ENCODE measurements around the gene FAIM2.
"Not testable (repeated sequence)": the region's sequence is repeated elsewhere in the genome, so short reads cannot be mapped to it uniquely, and the experiment has no call there.

FAIM2 gene

DNA sequence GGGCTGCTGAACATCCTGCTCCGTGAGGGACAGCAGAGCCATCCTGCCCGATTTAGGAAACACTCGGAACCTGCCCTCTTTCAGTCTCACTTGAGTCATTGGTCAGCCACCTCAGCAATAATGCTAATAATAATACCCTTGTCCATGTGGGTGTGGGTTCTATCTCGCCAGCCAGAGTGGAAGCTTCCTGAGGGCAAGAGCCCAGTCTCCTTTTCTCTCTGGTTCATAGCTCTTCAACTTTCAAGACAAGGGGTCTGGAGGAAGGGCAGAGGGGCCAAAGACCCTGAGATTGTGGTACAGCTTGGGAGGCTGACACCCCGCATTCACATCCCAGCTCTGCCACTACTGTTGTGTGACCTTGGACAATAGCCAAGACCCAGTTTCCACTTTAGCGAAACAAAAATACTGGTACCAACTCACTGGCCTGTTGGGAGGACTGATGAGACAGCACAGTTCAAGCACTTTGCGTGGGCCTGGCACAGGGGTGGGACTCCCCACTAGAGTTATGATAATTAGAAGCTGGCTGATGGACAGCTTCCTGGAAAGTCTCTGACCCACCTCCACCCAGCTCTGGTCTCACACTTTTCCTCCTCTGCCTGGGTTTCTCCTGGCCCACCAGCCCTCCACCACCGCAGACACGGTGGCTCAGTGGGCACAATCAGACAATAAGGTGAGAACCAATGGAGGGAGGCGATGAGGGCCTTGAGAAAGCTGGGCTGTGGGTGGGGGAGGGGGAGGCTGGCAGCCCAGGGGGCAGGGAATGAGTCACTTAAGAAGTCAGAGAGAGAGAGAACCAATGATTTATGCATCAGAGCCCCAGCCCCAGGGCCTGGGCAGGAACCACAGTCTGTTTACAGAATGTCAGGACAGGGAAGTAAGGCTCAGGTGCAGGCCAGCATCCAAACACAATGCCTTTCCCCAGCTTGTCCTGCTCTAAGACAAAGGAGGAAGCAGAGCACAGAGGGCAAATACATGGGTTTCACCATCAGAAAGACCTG, 9.6 kb downstream of the FAIM2 start:
- DNase-seq: peak; percentile 63

DNA sequence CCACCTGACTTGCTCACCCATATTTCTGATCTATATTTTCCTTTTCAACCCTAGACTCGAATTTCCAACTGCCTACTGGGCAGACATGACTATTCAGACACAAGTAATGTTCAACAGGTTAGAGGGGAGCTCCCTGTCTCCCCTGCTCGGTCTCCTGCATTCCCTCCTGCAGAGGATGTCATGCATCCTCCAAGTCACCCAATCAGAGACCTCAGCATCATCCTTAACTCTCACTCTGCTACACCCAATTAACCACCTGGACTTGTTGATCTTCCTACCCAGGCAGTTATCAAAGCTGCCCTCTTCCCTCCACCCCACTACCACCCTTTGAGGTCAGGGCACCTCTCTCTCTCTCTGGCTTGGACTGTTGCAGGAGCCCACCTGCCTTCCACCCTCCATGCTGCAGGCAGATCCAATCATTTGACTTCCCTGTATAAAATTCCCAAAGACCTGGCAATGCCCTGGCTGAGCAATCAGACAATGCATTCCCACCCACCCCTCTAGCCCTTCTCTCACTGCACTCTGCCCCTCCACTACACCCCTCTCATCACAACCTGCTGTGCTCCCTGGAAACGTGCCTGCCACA, 10.9 kb downstream of the FAIM2 start:
- DNase-seq: no peak

- no peak for DNase-seq
Measured at GRCh38 chr12:49892084-49892731, 11.5 kb downstream of the FAIM2 start.

GRCh38 chr12:49891476-49891875, 12.2 kb downstream of the FAIM2 start:
- no peak for DNase-seq

DNA sequence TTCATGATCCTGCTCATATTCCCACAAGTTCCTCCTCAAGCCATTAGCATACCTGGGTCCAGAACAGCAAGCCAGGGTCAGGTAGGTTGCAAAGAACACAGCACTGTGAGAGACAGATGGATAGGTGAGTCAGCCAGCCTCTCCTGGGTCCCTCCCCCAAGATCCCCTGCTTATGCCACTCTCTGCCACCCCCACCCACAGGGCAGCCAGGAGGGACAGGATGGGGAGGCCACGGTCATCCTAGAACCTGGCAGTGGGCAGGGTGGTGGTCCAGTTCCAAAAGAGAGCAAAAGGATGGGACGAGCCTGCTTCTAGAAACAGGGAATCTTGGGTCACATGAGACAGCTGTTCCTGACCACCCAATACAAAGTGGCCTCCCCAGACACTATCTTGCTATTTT, 12.7 kb downstream of the FAIM2 start:
- DNase-seq: no peak

DNA sequence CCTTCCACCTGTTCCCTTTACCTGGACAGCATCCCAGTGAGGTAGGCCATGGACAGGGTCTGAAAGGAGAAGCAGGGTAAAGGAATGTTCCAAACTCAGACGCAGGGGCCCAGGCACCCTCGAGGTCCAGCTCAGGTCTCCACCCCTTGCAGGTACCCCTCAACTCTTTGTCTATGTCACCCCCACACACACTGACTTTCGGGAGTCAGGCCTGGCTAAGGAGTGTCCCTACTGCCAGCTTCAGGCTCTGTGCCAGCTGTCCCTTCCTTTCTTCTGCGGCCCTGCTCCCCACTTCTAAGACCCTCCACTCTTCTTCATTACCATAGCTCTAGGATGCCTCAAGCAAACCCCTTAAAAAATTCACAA, 13.6 kb downstream of the FAIM2 start:
- DNase-seq: no peak

DNA sequence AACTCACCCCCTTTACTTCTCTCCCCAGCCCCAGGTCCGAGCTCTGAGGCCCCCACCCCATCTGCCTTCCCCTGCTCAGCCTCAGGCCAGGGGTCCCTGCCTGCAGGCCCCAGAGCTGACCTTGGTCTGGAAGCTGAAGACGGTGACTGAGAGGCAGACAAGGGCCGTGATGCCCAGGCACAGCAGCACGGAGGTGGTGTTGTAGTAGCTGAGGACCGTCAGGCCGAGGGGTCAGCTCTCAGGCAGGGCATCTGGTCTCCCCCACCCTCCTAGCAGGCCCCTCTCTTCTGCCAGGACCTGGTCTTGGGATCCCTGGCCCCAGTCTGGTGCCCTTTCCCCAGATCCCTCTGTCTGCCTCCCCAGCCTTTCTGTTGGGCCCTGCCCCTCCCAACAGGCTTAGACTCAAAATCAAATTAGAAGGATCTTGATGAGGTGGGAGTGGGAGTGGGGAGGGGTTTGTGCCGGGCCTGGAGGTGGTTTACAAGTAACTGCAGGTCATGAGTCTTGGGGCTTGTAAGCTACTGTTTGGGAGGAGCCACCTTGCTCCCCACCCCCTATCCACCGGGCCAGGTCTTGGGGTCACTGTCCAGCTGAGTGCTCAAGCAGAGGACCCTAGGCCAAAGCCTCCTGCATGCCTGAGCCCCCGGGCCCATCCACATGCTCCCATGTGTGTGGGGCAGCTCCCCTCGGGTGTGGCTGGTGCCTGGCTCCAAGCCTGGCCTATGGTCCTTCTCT, 14.2 kb downstream of the FAIM2 start:
- DNase-seq: no peak

GRCh38 chr12:49888461-49889151, 15.1 kb downstream of the FAIM2 start:
- peak; percentile 85 for DNase-seq

- DNase-seq: peak; percentile 62
Measured at GRCh38 chr12:49887536-49888401, 15.9 kb downstream of the FAIM2 start.

DNA sequence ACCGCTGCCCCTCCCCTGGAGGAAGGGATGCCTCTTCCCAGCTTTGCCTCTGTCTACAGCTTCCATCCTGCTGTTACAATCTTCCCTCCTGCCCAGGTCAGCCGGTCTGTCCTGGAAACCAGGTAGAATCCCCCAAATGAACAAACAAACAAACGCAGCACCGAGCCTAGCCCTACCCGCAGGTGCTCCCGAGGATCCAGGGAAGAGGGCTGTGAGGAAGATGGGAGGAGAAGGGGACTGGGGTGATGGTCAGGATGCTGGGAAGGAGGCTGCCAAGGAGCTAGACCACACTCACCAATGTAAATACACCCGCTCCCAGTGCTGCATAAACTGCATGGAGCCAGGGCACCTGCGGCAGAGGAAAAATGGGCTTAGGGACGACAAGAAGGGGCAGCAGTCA, 16.6 kb downstream of the FAIM2 start:
- no peak for DNase-seq

DNA sequence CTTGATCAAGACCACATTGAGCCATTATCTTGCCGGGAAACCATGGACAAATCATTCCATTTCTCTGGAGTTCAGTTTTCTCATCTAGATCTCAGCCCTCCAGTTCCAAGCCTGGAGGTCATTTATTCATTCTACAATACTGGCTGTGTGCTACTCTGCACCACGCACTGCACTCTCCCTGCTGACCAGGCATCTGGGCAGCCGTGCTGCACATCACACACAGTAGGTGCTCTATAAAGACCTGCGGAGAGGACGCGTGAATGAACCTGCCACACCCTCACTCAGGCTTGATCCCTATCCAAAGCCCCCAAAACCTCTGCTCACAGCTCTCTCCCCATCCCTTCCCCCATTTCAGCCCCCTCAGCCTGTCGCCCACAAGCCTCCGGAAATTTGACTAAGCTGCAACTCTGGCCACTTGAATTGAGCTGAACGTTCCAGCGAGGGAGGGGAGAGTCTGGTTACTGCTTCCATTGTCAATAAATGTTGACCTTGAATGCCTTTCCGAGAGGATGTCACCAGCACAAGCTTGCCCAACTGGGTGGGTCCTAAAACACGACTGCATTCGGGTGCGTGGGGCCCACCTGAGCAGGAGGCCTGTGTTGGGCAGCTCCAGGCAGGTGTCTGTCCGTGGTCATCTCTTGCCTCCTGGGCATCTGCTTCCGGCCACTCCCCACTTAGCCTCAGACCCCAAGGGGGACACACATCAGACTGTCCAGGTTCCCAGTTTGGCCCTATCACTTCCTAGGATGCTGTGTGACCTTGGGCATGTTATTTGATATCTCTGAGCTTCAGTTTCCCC, 17.8 kb downstream of the FAIM2 start:
- DNase-seq: peak; percentile 55

DNA sequence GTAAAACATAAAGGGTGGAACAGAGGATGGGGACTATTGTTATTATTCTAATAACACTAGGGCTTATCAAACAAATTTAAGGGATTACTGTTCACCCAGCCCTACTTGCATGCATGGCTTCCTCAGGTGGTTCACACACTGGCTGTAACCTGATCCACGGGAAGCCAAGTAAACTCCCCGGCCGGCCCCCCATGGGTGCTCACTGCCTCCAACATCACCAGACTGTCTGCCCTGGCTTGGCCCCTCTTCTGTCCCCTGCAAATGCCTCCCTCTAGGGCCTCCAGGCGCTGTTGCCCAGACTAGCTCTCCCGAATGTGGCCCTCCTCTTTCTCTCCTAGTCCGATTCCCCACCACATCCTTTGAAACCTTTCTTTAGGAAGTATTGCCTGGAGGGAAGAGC, 18.6 kb downstream of the FAIM2 start:
- DNase-seq: peak; percentile 17

- no peak for DNase-seq
Measured at GRCh38 chr12:49882851-49883464, 20.7 kb downstream of the FAIM2 start.

DNA sequence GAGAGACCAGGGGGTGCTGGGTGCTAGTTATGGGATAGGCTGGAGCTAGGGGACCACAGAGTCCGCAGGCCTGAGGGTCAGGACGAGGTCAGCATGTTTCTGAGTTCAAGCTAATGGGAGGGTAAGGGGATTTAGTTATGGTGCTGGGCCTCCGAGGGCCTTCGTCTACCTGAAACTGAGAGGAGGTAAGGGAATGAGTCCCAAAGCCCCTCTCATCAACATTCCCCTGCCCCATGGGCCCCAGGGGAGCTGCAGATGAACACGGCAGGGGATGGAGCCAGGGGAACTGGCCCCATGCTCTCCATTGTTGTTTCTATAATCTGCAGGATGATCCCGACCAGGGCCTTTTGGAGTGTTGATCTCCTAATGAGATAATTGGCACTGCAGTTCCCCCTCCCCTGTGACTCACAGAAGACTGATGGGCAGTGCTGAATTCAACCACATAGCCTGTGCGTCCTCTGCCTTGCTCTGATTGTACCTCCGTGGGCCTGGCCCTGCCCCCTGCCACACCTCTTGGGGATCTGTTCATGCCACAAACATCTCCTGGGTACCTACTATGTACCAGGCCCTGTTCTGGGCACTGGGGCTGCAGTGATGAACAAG, 21.4 kb downstream of the FAIM2 start:
- DNase-seq: no peak

- no peak for DNase-seq
Measured at GRCh38 chr12:49881415-49882247, 22.1 kb downstream of the FAIM2 start.

DNA sequence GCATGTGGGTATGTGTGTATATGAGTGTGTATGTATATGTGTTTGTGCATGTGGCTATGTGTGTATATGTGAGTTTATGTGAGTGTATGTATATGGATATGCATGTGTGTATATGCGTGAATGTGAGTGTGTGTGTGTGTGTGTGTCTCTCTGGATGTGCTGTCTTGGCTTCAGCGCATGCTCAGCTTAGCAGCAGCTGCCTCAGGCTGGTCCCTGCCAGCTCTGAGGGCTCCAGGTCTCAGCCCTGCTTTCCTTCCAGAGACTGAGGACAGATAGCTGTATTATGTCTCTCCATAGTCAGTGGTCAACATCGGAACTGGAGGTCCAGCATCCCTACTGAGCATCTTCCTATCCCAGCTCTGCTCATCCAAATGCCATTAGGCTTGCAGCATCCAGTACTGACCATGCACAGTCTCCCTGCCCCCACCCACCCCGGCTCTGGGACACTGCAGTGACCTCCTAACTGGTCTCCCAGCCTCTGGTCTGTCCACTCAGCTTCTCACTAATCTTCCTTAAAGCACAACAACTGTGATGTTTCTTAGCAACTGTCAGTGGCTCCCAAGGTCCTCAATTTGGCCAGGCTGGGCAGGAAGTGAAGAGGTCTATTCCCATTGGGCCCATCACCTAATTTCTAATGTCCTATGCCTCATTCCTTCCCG, 22.8 kb downstream of the FAIM2 start:
- no peak for DNase-seq

GRCh38 chr12:49879065-49879464, 24.6 kb downstream of the FAIM2 start:
- not testable (repeated sequence) for DNase-seq

DNA sequence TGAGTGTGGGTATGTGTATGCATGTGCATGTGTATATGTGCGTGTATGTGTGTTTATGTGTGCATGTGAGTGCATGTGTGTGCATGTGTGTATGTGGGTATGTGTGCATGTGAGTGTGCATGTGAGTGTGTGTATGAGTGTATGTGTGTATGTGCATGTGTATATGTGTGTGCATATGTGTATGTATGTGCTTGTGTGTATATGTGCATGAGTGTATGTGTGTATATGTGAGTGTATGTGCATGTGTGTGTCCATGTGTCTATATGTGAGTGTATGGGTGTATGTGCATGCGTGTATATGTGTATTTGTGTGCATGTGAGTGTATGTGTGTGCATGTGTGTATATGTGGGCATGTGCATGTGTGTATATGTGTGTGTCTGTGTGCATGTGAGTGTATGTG, 25.7 kb downstream of the FAIM2 start:
- no peak for DNase-seq
